ENCODE measurements around the gene CCDC69.

GRCh38 chr5:151222790-151223446 lies 974 bp downstream of the CCDC69 start:
- TF ChIP-seq POLR2A (IDR thresholded peaks at IDR 0.05; ENCODE audit: low read depth, low read length) (no peak), TAF1 (IDR thresholded peaks at IDR 0.05; ENCODE audit: borderline replicate concordance, low read depth, low read length) (no peak; the same call in 1 of the 2 replicates)
